HCT116 (cell line): ENCODE measurements around the gene BAD. TPM values are rescaled to one million over a fixed set of nuclear protein-coding genes. Genes with fewer than 3 reads are reported as not detected.

ENCODE experiments used
- ATAC-seq: fragments of 200-7000 bp; cut with Tn5 transposase; 2 replicates; pipeline ENCODE4 v1.9.1; 2020; ENCODE audit warnings: mild to moderate bottlenecking, moderate library complexity
- BruUV-seq: library from RNA; stranded (reverse); fragments of 400-500 nt; replicated peaks from 2 replicates; lab custom pipeline; 2021; lab: Mats Ljungman, UMichigan
- CTCF ChIA-PET: fragments of 300-600 bp; sonication (Branson Sonifier 250); formaldehyde crosslinking; loops from one replicate; lab custom pipeline; 2021; ENCODE audit warnings: antibody characterized with exemption; lab: Charles Lee
- POLR2A ChIA-PET: fragments of 300-600, 350-600 bp; sonication (Branson Sonifier 250); formaldehyde crosslinking; loops from one replicate; lab custom pipeline; 2021; ENCODE audit warnings: antibody characterized with exemption; lab: Charles Lee
- RAD21 ChIA-PET, 2 experiments: fragments of 300-600 bp; sonication (Branson Sonifier 250); formaldehyde crosslinking; loops; one replicate each; lab custom pipeline; 2023; ENCODE audit warnings: low total read pairs in 2 of 2; ENCODE audit not compliant: uncharacterized antibody in 2 of 2, unreplicated experiment in 2 of 2, low non-redundant PET in 1 of 2; lab: Charles Lee
- DNase-seq: peaks from one replicate; pipeline ENCODE4 v3.0.0-alpha.2; 2010; ENCODE audit warnings: low read depth, low spot score
- H2AFZ ChIP-seq: fragments of 200-600 bp; shearing (Covaris generic), sonication (generic); 2 replicates; pipeline ENCODE4 v1.6.1; 2017; ENCODE audit warnings: low read depth, mixed run types, mixed read lengths, antibody characterized with exemption, low read length; ENCODE audit not compliant: poor library complexity, severe bottlenecking
- H3K27ac ChIP-seq: 2 replicates; pipeline ENCODE4 v1.5.1; 2012; ENCODE audit warnings: low read depth, low read length
- H3K27me3 ChIP-seq: fragments of 200-600 bp; sonication (generic); 2 replicates; pipeline ENCODE4 v1.6.1; 2016; ENCODE audit warnings: mixed run types, low read length, mixed read lengths; ENCODE audit not compliant: insufficient read depth
- H3K36me3 ChIP-seq, 2 experiments: fragments of 200-500 bp in 1 of 2; fragments of 200-600 bp in 1 of 2; sonication (Bioruptor generic) in 1 of 2; sonication (generic) in 1 of 2; 2 replicates each; pipeline versions ENCODE4 v1.5.1 to v1.6.1; 2014 to 2016; ENCODE audit warnings: low read length in 2 of 2, inconsistent platforms in 1 of 2, mixed read lengths in 1 of 2, mixed run types in 1 of 2; ENCODE audit not compliant: insufficient read depth in 2 of 2, control insufficient read depth in 1 of 2
- H3K4me1 ChIP-seq, 2 experiments: fragments of 200-600 bp in 1 of 2; sonication (generic) in 1 of 2; 2 replicates each; pipeline versions ENCODE4 v1.5.1 to v1.6.1; 2012 to 2017; ENCODE audit warnings: low read length in 2 of 2, inconsistent platforms in 1 of 2, mild to moderate bottlenecking in 1 of 2, mixed read lengths in 1 of 2, mixed run types in 1 of 2, moderate library complexity in 1 of 2; ENCODE audit not compliant: insufficient read depth in 2 of 2, control insufficient read depth in 1 of 2
- H3K4me2 ChIP-seq: fragments of 200-600 bp; sonication (generic); 2 replicates; pipeline ENCODE4 v1.6.1; 2017; ENCODE audit warnings: mixed run types, low read length, mixed read lengths
- H3K4me3 ChIP-seq, 2 experiments: fragments of 200-600 bp in 1 of 2; sonication (generic) in 1 of 2; replicated peaks in 1 of 2; 2 replicates each; pipeline ENCODE4 v1.5.1; 2011 to 2016; ENCODE audit warnings: low read length in 2 of 2, control low read depth in 1 of 2, low read depth in 1 of 2, mild to moderate bottlenecking in 1 of 2, mixed read lengths in 1 of 2, mixed run types in 1 of 2
- H3K79me2 ChIP-seq: fragments of 200-600 bp; sonication (generic); 2 replicates; pipeline ENCODE4 v1.6.1; 2017; ENCODE audit warnings: mild to moderate bottlenecking, mixed run types, low read length, moderate library complexity, mixed read lengths; ENCODE audit not compliant: insufficient read depth
- H3K9ac ChIP-seq: fragments of 200-600 bp; sonication (generic); 2 replicates; pipeline ENCODE4 v1.6.1; 2016; ENCODE audit warnings: low read length, mixed read lengths
- H3K9me2 ChIP-seq: fragments of 200-600 bp; sonication (generic), shearing (Covaris generic); 2 replicates; pipeline ENCODE4 v1.6.1; 2017; ENCODE audit warnings: mixed run types, mild to moderate bottlenecking, moderate library complexity; ENCODE audit not compliant: insufficient read depth
- H3K9me3 ChIP-seq, 2 experiments: fragments of 200-500 bp in 1 of 2; fragments of 200-600 bp in 1 of 2; sonication (Bioruptor generic) in 1 of 2; sonication (generic) in 1 of 2; 2 replicates each; pipeline ENCODE4 v1.6.1; 2014 to 2017; ENCODE audit warnings: low read length in 2 of 2, mixed read lengths in 2 of 2, inconsistent platforms in 1 of 2, low read depth in 1 of 2, mild to moderate bottlenecking in 1 of 2, mixed run types in 1 of 2, moderate library complexity in 1 of 2; ENCODE audit not compliant: control insufficient read depth in 1 of 2, insufficient read depth in 1 of 2
- H4K20me1 ChIP-seq: fragments of 200-600 bp; sonication (generic), shearing (Covaris generic); 2 replicates; pipeline ENCODE4 v1.6.1; 2017; ENCODE audit warnings: mixed run types, mild to moderate bottlenecking, moderate library complexity; ENCODE audit not compliant: insufficient read depth
- ATF3 ChIP-seq: IDR thresholded peaks from 2 replicates; pipeline ENCODE4 v1.6.1; 2012
- CTCF ChIP-seq, 3 experiments: fragments of 200-600 bp in 1 of 3; sonication (generic) in 1 of 3; IDR thresholded peaks in 2 of 3; conservative IDR thresholded peaks in 1 of 3; 2 replicates each; pipeline ENCODE4 v1.5.1; 2012 to 2017; ENCODE audit warnings: low read depth in 2 of 3, low read length in 2 of 3, antibody characterized with exemption in 1 of 3, borderline replicate concordance in 1 of 3, control low read depth in 1 of 3, mild to moderate bottlenecking in 1 of 3, mixed read lengths in 1 of 3, mixed run types in 1 of 3, moderate library complexity in 1 of 3; ENCODE audit not compliant: insufficient read depth in 1 of 3
- EZH2phosphoT487 ChIP-seq: fragments of 200-600 bp; IDR thresholded peaks from 2 replicates; pipeline ENCODE4 v1.6.1; 2018; ENCODE audit warnings: antibody characterized with exemption, borderline replicate concordance
- FOSL1 ChIP-seq: IDR thresholded peaks from 2 replicates; pipeline ENCODE4 v1.6.1; 2012; ENCODE audit warnings: low read depth
- POLR2A ChIP-seq: IDR thresholded peaks from 2 replicates; pipeline ENCODE4 v1.7.0; 2011; ENCODE audit warnings: borderline replicate concordance; ENCODE audit not compliant: insufficient read depth, insufficient read length; ENCODE audit errors: extremely low read depth
- RAD21 ChIP-seq: IDR thresholded peaks from 2 replicates; pipeline ENCODE4 v1.6.1; 2012; ENCODE audit warnings: low read depth, mild to moderate bottlenecking
- REST ChIP-seq: IDR thresholded peaks from 2 replicates; pipeline ENCODE4 v1.6.1; 2012; ENCODE audit warnings: low read depth
- TCF7L2 ChIP-seq: IDR thresholded peaks from 2 replicates; pipeline ENCODE4 v1.7.0; 2011; ENCODE audit warnings: borderline replicate concordance, inconsistent platforms; ENCODE audit not compliant: insufficient read depth, insufficient read length; ENCODE audit errors: extremely low read depth
- ZNF274 ChIP-seq: fragments of 200-500 bp; sonication (Bioruptor generic); IDR thresholded peaks from 2 replicates; pipeline ENCODE4 v1.6.1; 2014; ENCODE audit warnings: mild to moderate bottlenecking, low read depth, low read length, inconsistent platforms
- intact Hi-C: fragments of 100-400 bp; cut with micrococcal nuclease; formaldehyde crosslinking; loops from 2 replicates; pipeline ENCODE4 v1.10.0; 2022
- total RNA-seq: library from RNA; stranded (reverse); gene quantifications from one replicate; pipeline ENCODE4 v1.2.1, GENCODE V29; 2021; ENCODE audit not compliant: unreplicated experiment

Gene BAD
- total RNA-seq, 1 experiment from 2014 or later, result 51.9 TPM

GRCh38 chr11:64238076-64238475 lies 46.4 kb downstream of the BAD start:
- H3K27me3 ChIP-seq, result no peaks in the 10 kb centered on the region
- peaks cover 23% of the 10 kb centered on the region for H3K79me2 ChIP-seq
- H2AFZ ChIP-seq, result no peak overlapping the region
- no peaks in the 10 kb centered on the region for H3K9me3 ChIP-seq
- no peak overlapping the region; the same call in 1 of the 2 replicates for H3K27ac ChIP-seq
- peaks cover 0 to 9% of the 10 kb centered on the region in 2 experiments; a peak in 1 of 4 replicates for H3K36me3 ChIP-seq
- RAD21 ChIA-PET, result no interaction called here
- intact Hi-C loops, result no loop called here
- H3K4me1 ChIP-seq, result peaks cover 27 to 58% of the 10 kb centered on the region in 2 experiments
- no TSS peak for BruUV-seq
- H4K20me1 ChIP-seq, result no peaks in the 10 kb centered on the region
- no peak overlapping the region for H3K4me3 ChIP-seq
- no peak for DNase-seq
- 0 out of 2 replicates have a peak overlapping the region, but pooled peaks have one; percentile 30 for H3K9ac ChIP-seq
- no peak for TF ChIP-seq FOSL1
- TF ChIP-seq ATF3, result no peak
- no peak for TF ChIP-seq ZNF274
- no peak for TF ChIP-seq CTCF (IDR thresholded peaks at IDR 0.05 in 2 of 3, conservative IDR thresholded peaks at IDR 0.05 in 1 of 3; ENCODE audit: borderline replicate concordance in 1 of 3, insufficient read depth in 1 of 3, low read depth in 2 of 3, low read length in 2 of 3)
- no peaks in the 10 kb centered on the region for H3K9me2 ChIP-seq
- POLR2A ChIA-PET, result no interaction called here
- no peak for ATAC-seq
- CTCF ChIA-PET, result no interaction called here
- H3K4me2 ChIP-seq, result no peak overlapping the region

GRCh38 chr11:64237484-64237951 lies 46.9 kb downstream of the BAD start:
- Histone ChIP-seq H3K4me1 (peaks cover 21 to 58% of the 10 kb centered on the region in 2 experiments), H3K4me2 (no peak overlapping the region), H3K9ac (no peak overlapping the region), H3K9me2 (no peaks in the 10 kb centered on the region), H2AFZ (no peak overlapping the region), H3K79me2 (peaks cover 18% of the 10 kb centered on the region), H3K36me3 (0 out of 4 replicates have a peak, but pooled peaks cover 0 to 8% of the 10 kb centered on the region in 2 experiments), H3K4me3 (no peak overlapping the region), H4K20me1 (no peaks in the 10 kb centered on the region), H3K27ac (no peak overlapping the region; the same call in 1 of the 2 replicates), H3K9me3 (no peaks in the 10 kb centered on the region), H3K27me3 (no peaks in the 10 kb centered on the region)
- ATAC-seq (no peak), DNase-seq (no peak)
- TF ChIP-seq REST (no peak), POLR2A (no peak), TCF7L2 (no peak), RAD21 (no peak), EZH2phosphoT487 (no peak)
- ChIA-PET POLR2A (no interaction called here), CTCF (no interaction called here), RAD21 (no interaction called here)
- intact Hi-C loops, result no loop called here
- no TSS peak for BruUV-seq
